Measurements from ENCODE around the gene HESX1.

HESX1 gene

GRCh38 chr3:57221883-57222282, 22.1 kb upstream of the HESX1 start:
- no peaks in the 10 kb centered on the region for H3F3A ChIP-seq (ENCODE audit: low read depth)
- H3K36me3 ChIP-seq (ENCODE audit: insufficient read depth, low read length): no peaks in the 10 kb centered on the region
- TF ChIP-seq EZH2phosphoT487 (IDR thresholded peaks at IDR 0.05; ENCODE audit: borderline replicate concordance) (no peak), CTCF (conservative IDR thresholded peaks at IDR 0.05; ENCODE audit: low read length) (peak; percentile 51)
- no peaks in the 10 kb centered on the region for H3K27me3 ChIP-seq (ENCODE audit: insufficient read depth, low read length, poor library complexity, severe bottlenecking)
- no peak overlapping the region for H2AFZ ChIP-seq (ENCODE audit: low read length)
- no peak overlapping the region for H3K4me2 ChIP-seq (ENCODE audit: low read depth, low read length, poor library complexity, severe bottlenecking)
- H3K4me1 ChIP-seq (ENCODE audit: insufficient read depth, low read length, poor library complexity, severe bottlenecking): peaks cover 29% of the 10 kb centered on the region
- no peak overlapping the region for H3K9ac ChIP-seq (ENCODE audit: low read depth, low read length, poor library complexity, severe bottlenecking)
- no peak overlapping the region for H3K4me3 ChIP-seq (ENCODE audit: low read length, poor library complexity, severe bottlenecking)
- no peaks in the 10 kb centered on the region for H3K9me2 ChIP-seq (replicated peaks; ENCODE audit: low read depth, low read length)
- no peaks in the 10 kb centered on the region for H4K20me1 ChIP-seq (ENCODE audit: insufficient read depth, low read length, poor library complexity, severe bottlenecking)
- no peaks in the 10 kb centered on the region for H3K79me2 ChIP-seq (ENCODE audit: insufficient read depth, low read length)
- H3K9me3 ChIP-seq (ENCODE audit: insufficient read depth, low read depth, low read length): no peaks in the 10 kb centered on the region

- H3K9ac ChIP-seq (ENCODE audit: low read depth, low read length, poor library complexity, severe bottlenecking): no peak overlapping the region
- H2AFZ ChIP-seq (ENCODE audit: low read length): no peak overlapping the region
- H3K4me1 ChIP-seq (ENCODE audit: insufficient read depth, low read length, poor library complexity, severe bottlenecking): peaks cover 1% of the 10 kb centered on the region
- no peaks in the 10 kb centered on the region for H3F3A ChIP-seq (ENCODE audit: low read depth)
- no peaks in the 10 kb centered on the region for H3K36me3 ChIP-seq (ENCODE audit: insufficient read depth, low read length)
- TF ChIP-seq EZH2phosphoT487 (IDR thresholded peaks at IDR 0.05; ENCODE audit: borderline replicate concordance): no peak
- TF ChIP-seq CTCF (conservative IDR thresholded peaks at IDR 0.05; ENCODE audit: low read length): no peak
- no peaks in the 10 kb centered on the region for H3K9me3 ChIP-seq (ENCODE audit: insufficient read depth, low read depth, low read length)
- no peak overlapping the region for H3K4me3 ChIP-seq (ENCODE audit: low read length, poor library complexity, severe bottlenecking)
- H3K27me3 ChIP-seq (ENCODE audit: insufficient read depth, low read length, poor library complexity, severe bottlenecking): no peaks in the 10 kb centered on the region
- no peaks in the 10 kb centered on the region for H3K79me2 ChIP-seq (ENCODE audit: insufficient read depth, low read length)
- H4K20me1 ChIP-seq (ENCODE audit: insufficient read depth, low read length, poor library complexity, severe bottlenecking): no peaks in the 10 kb centered on the region
- no peaks in the 10 kb centered on the region for H3K9me2 ChIP-seq (replicated peaks; ENCODE audit: low read depth, low read length)
- H3K4me2 ChIP-seq (ENCODE audit: low read depth, low read length, poor library complexity, severe bottlenecking): no peak overlapping the region
These were observed 6.6 kb upstream of the HESX1 start for GRCh38 chr3:57206423-57206822.

- H3K4me1 ChIP-seq (ENCODE audit: insufficient read depth, low read length, poor library complexity, severe bottlenecking): peaks cover 2% of the 10 kb centered on the region
- H3K79me2 ChIP-seq (ENCODE audit: insufficient read depth, low read length): no peaks in the 10 kb centered on the region
- TF ChIP-seq EZH2phosphoT487 (IDR thresholded peaks at IDR 0.05; ENCODE audit: borderline replicate concordance): no peak
- TF ChIP-seq CTCF (conservative IDR thresholded peaks at IDR 0.05; ENCODE audit: low read length): no peak
- no peak overlapping the region for H3K9ac ChIP-seq (ENCODE audit: low read depth, low read length, poor library complexity, severe bottlenecking)
- no peaks in the 10 kb centered on the region for H4K20me1 ChIP-seq (ENCODE audit: insufficient read depth, low read length, poor library complexity, severe bottlenecking)
- H3K36me3 ChIP-seq (ENCODE audit: insufficient read depth, low read length): no peaks in the 10 kb centered on the region
- H3K9me2 ChIP-seq (replicated peaks; ENCODE audit: low read depth, low read length): no peaks in the 10 kb centered on the region
- no peaks in the 10 kb centered on the region for H3K9me3 ChIP-seq (ENCODE audit: insufficient read depth, low read depth, low read length)
- no peaks in the 10 kb centered on the region for H3F3A ChIP-seq (ENCODE audit: low read depth)
- H3K4me3 ChIP-seq (ENCODE audit: low read length, poor library complexity, severe bottlenecking): no peak overlapping the region
- no peaks in the 10 kb centered on the region for H3K27me3 ChIP-seq (ENCODE audit: insufficient read depth, low read length, poor library complexity, severe bottlenecking)
- no peak overlapping the region for H2AFZ ChIP-seq (ENCODE audit: low read length)
- H3K4me2 ChIP-seq (ENCODE audit: low read depth, low read length, poor library complexity, severe bottlenecking): no peak overlapping the region
These were observed 5.1 kb downstream of the HESX1 start for GRCh38 chr3:57194641-57195040.

Data from Loucy (cell line).